SK-N-SH (cell line): Measurements from ENCODE around the gene FMNL2.

ENCODE experiments used
- MXI1 ChIP-seq: IDR thresholded peaks from 2 replicates; pipeline ENCODE4 v1.6.1; 2012; ENCODE audit warnings: mild to moderate bottlenecking, low read depth, low read length, improper control_type of control experiment
- RFX5 ChIP-seq: IDR thresholded peaks from 2 replicates; pipeline ENCODE4 v1.6.1; 2012; ENCODE audit warnings: mild to moderate bottlenecking, improper control_type of control experiment, low read length
- RXRA ChIP-seq: IDR thresholded peaks from 2 replicates; pipeline ENCODE4 v1.4.0; 2012; ENCODE audit warnings: low read depth, mild to moderate bottlenecking, borderline replicate concordance
- SIN3A ChIP-seq: IDR thresholded peaks from 2 replicates; pipeline ENCODE4 v1.6.1; 2012; ENCODE audit warnings: low read depth, mild to moderate bottlenecking, low read length, moderate library complexity, borderline replicate concordance

- TF ChIP-seq SIN3A = no peak
- no peak for TF ChIP-seq MXI1
- no peak for TF ChIP-seq RXRA
- TF ChIP-seq RFX5 = no peak
Measured at GRCh38 chr2:152322222-152322621, 12.8 kb upstream of the FMNL2 start.
